Erythroblast (primary cell): ENCODE results near the gene TSPAN9.

ENCODE experiments used
- GATA1 ChIP-seq: IDR thresholded peaks from 2 replicates; pipeline ENCODE4 v1.6.1; 2011; ENCODE audit warnings: low read depth, mild to moderate bottlenecking, control low read depth, low read length, moderate library complexity
- POLR2A ChIP-seq: IDR thresholded peaks from 2 replicates; pipeline ENCODE4 v1.6.1; 2011; ENCODE audit warnings: mild to moderate bottlenecking, low read length

DNA sequence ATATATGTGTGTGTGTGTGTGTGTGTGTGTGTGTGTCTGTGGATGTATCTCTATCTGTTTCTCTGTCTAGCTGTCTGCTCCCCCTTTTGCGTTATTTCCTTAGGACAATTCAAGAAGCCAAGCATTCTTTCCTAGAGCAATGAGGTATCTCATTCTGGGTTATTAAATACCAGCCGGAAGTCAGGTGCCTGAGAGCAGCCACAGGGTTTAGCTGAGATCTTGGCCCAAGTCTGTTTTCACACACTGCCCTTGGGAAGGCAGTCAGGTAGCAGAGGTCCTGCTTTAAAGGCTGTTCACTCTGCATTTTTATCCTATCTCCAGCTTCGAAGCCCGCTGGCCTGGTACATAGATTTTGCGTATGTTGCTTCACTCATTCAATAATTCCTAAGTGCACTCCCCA lies 76.8 kb downstream of the TSPAN9 start:
- no peak for TF ChIP-seq POLR2A
- TF ChIP-seq GATA1: no peak
